H7 (cell line): ENCODE data around the gene NR2F6. TPM values are rescaled to one million over a fixed set of nuclear protein-coding genes. Genes with fewer than 3 reads are reported as not detected.

Source experiments
- DNase-seq: peaks from one replicate; pipeline ENCODE4 v3.0.0; 2012
- H3K27me3 ChIP-seq: 2 replicates; pipeline ENCODE4 v1.6.0; 2011; ENCODE audit warnings: mild to moderate bottlenecking, low read length; ENCODE audit not compliant: control insufficient read depth, insufficient read depth
- H3K36me3 ChIP-seq: replicated peaks from 2 replicates; pipeline ENCODE4 v1.5.1; 2011; ENCODE audit warnings: low read length; ENCODE audit not compliant: control insufficient read depth, insufficient read depth
- H3K4me3 ChIP-seq: 2 replicates; pipeline ENCODE4 v1.5.1; 2011; ENCODE audit warnings: low read depth, mild to moderate bottlenecking, control low read depth, low read length, moderate library complexity; ENCODE audit not compliant: insufficient read depth
- total RNA-seq: library from RNA; depleted of rRNA; stranded (reverse); fragments of >200 nt; shearing (Covaris generic); gene quantifications from 2 replicates; pipeline ENCODE4 v1.2.3, GENCODE V29; 2014

Gene NR2F6
- total RNA-seq, 1 experiment from 2014 or later: 246 TPM

GRCh38 chr19:17237747-17238706, 7.7 kb downstream of the NR2F6 start:
- H3K27me3 ChIP-seq: no peaks in the 10 kb centered on the region

GRCh38 chr19:17236811-17237543, 8.7 kb downstream of the NR2F6 start:
- peak; percentile 42 for DNase-seq
- Histone ChIP-seq H3K36me3 (peaks cover 11% of the 10 kb centered on the region), H3K27me3 (no peaks in the 10 kb centered on the region), H3K4me3 (no peak overlapping the region)

More at GRCh38 chr19:17237747-17238706, 7.7 kb downstream of the NR2F6 start:
- DNase-seq: no peak
- peaks cover 8% of the 10 kb centered on the region for H3K36me3 ChIP-seq
- no peak overlapping the region for H3K4me3 ChIP-seq

- DNase-seq: peak; percentile 94
- peak overlapping the region; percentile 88 for H3K4me3 ChIP-seq
Measured at GRCh38 chr19:17235971-17236777, 9.5 kb downstream of the NR2F6 start.

GRCh38 chr19:17235300-17235970, 10.3 kb downstream of the NR2F6 start:
- Histone ChIP-seq H3K27me3 (no peaks in the 10 kb centered on the region), H3K4me3 (peak overlapping the region; percentile 88), H3K36me3 (peaks cover 13% of the 10 kb centered on the region)
- DNase-seq: peak; percentile 83

More at GRCh38 chr19:17235971-17236777, 9.5 kb downstream of the NR2F6 start:
- Histone ChIP-seq H3K27me3 (no peaks in the 10 kb centered on the region), H3K36me3 (peaks cover 14% of the 10 kb centered on the region)

GRCh38 chr19:17234911-17235299, 10.8 kb downstream of the NR2F6 start:
- Histone ChIP-seq H3K27me3 (no peaks in the 10 kb centered on the region), H3K4me3 (peak overlapping the region; percentile 88), H3K36me3 (peaks cover 14% of the 10 kb centered on the region)
- DNase-seq: peak; percentile 94

GRCh38 chr19:17232258-17232657, 13.5 kb downstream of the NR2F6 start:
- no peak for DNase-seq
- peaks cover 11% of the 10 kb centered on the region for H3K36me3 ChIP-seq
- H3K27me3 ChIP-seq: no peaks in the 10 kb centered on the region
- no peak overlapping the region for H3K4me3 ChIP-seq

GRCh38 chr19:17229890-17230289, 15.8 kb downstream of the NR2F6 start:
- no peak for DNase-seq
- Histone ChIP-seq H3K27me3 (no peaks in the 10 kb centered on the region), H3K4me3 (no peak overlapping the region), H3K36me3 (peaks cover 11% of the 10 kb centered on the region)

- peaks cover 10% of the 10 kb centered on the region for H3K36me3 ChIP-seq
- no peak for DNase-seq
Measured at GRCh38 chr19:17227798-17228367, 17.8 kb downstream of the NR2F6 start.

GRCh38 chr19:17226002-17226933, 19.5 kb downstream of the NR2F6 start, which contains the start of gene OCEL1:
Gene OCEL1, plus strand, starts transcription at chr19:17226226. Its CDS starts 22 bp downstream, at chr19:17226248.
- Histone ChIP-seq H3K4me3 (peak within 1 kb of the TSS; percentile 83), H3K36me3 (peaks cover 4% of the 10 kb centered on the region), H3K27me3 (no peaks in the 10 kb centered on the region)
- DNase-seq: peak; percentile 98

More at GRCh38 chr19:17227798-17228367, 17.8 kb downstream of the NR2F6 start:
- Histone ChIP-seq H3K27me3 (no peaks in the 10 kb centered on the region), H3K4me3 (no peak overlapping the region)

- H3K36me3 ChIP-seq: peaks cover 4% of the 10 kb centered on the region
- H3K27me3 ChIP-seq: no peaks in the 10 kb centered on the region
- DNase-seq: no peak
- H3K4me3 ChIP-seq: no peak overlapping the region
Measured at GRCh38 chr19:17225053-17225452, 20.7 kb downstream of the NR2F6 start.

- peaks cover 3% of the 10 kb centered on the region for H3K36me3 ChIP-seq
- no peak overlapping the region for H3K4me3 ChIP-seq
- no peaks in the 10 kb centered on the region for H3K27me3 ChIP-seq
- DNase-seq: no peak
Measured at GRCh38 chr19:17220207-17220758, 25.4 kb downstream of the NR2F6 start.

- no peaks in the 10 kb centered on the region for H3K27me3 ChIP-seq
- DNase-seq: no peak
- H3K36me3 ChIP-seq: peaks cover 3% of the 10 kb centered on the region
- H3K4me3 ChIP-seq: no peak overlapping the region
Measured at GRCh38 chr19:17219286-17219685, 26.4 kb downstream of the NR2F6 start.
